Panc1 (cell line): Measurements from ENCODE around the gene PIBF1. TPM values are rescaled to one million over a fixed set of nuclear protein-coding genes. Genes with fewer than 3 reads are reported as not detected.

ENCODE experiments used
- ATAC-seq: fragments of 200-7000 bp; cut with Tn5 transposase; 2 replicates; pipeline ENCODE4 v1.9.1; 2020; ENCODE audit warnings: mild to moderate bottlenecking, moderate library complexity
- BruUV-seq: library from RNA; stranded (reverse); fragments of 400-500 nt; replicated peaks from 2 replicates; lab custom pipeline; 2021; lab: Mats Ljungman, UMichigan
- CTCF ChIA-PET: fragments of 300-600 bp; sonication (Branson Sonifier 250); formaldehyde crosslinking; loops from one replicate; lab custom pipeline; 2022; ENCODE audit warnings: antibody characterized with exemption; lab: Charles Lee
- POLR2A ChIA-PET: fragments of 300-600 bp; sonication (Branson Sonifier 250); formaldehyde crosslinking; loops from one replicate; lab custom pipeline; 2022; ENCODE audit warnings: antibody characterized with exemption; lab: Charles Lee
- DNase-seq: peaks from one replicate; pipeline ENCODE4 v3.0.0-alpha.2; 2010; ENCODE audit warnings: low read depth, low spot score
- H3K27ac ChIP-seq: 2 replicates; pipeline ENCODE4 v1.5.1; 2011; ENCODE audit warnings: mild to moderate bottlenecking, low read length, inconsistent platforms
- H3K27me3 ChIP-seq: fragments of 200-500 bp; sonication (Bioruptor generic); 2 replicates; pipeline ENCODE4 v1.6.0; 2014; ENCODE audit warnings: low read length, inconsistent platforms; ENCODE audit not compliant: control insufficient read depth, insufficient read depth
- H3K36me3 ChIP-seq: fragments of 200-500 bp; sonication (Bioruptor generic); 2 replicates; pipeline ENCODE4 v1.5.1; 2014; ENCODE audit warnings: inconsistent platforms, mild to moderate bottlenecking, low read length, moderate library complexity; ENCODE audit not compliant: control insufficient read depth, insufficient read depth
- H3K4me1 ChIP-seq: 2 replicates; pipeline ENCODE4 v1.5.1; 2011; ENCODE audit warnings: inconsistent platforms, mild to moderate bottlenecking, low read length, moderate library complexity; ENCODE audit not compliant: control insufficient read depth, insufficient read depth
- H3K4me3 ChIP-seq, 2 experiments: 2 replicates each; pipeline ENCODE4 v1.5.1; 2011 to 2012; ENCODE audit warnings: low read depth in 2 of 2, low read length in 2 of 2, mild to moderate bottlenecking in 2 of 2, inconsistent platforms in 1 of 2, moderate library complexity in 1 of 2
- H3K9me3 ChIP-seq: fragments of 200-500 bp; sonication (Bioruptor generic); 2 replicates; pipeline ENCODE4 v1.5.1; 2014; ENCODE audit warnings: low read depth, mild to moderate bottlenecking, inconsistent platforms, low read length, moderate library complexity; ENCODE audit not compliant: control insufficient read depth, insufficient read depth
- POLR2AphosphoS5 ChIP-seq: IDR thresholded peaks from 2 replicates; pipeline ENCODE4 v1.6.1; 2012; ENCODE audit warnings: mild to moderate bottlenecking, low read depth, low read length, moderate library complexity
- REST ChIP-seq, 2 experiments: IDR thresholded peaks; 2 replicates each; pipeline ENCODE4 v1.6.1; 2011 to 2012; ENCODE audit warnings: low read depth in 2 of 2, control low read depth in 1 of 2, low read length in 1 of 2, mild to moderate bottlenecking in 1 of 2, moderate library complexity in 1 of 2; ENCODE audit not compliant: insufficient read depth in 1 of 2
- SIN3A ChIP-seq: IDR thresholded peaks from 2 replicates; pipeline ENCODE4 v1.6.1; 2012; ENCODE audit warnings: low read depth, mild to moderate bottlenecking, low read length, moderate library complexity, borderline replicate concordance; ENCODE audit not compliant: insufficient read depth
- TCF7L2 ChIP-seq: IDR thresholded peaks from 2 replicates; pipeline ENCODE4 v1.6.1; 2011; ENCODE audit warnings: mild to moderate bottlenecking, low read depth, low read length, inconsistent platforms
- in situ Hi-C: cut with HindIII; loops from 2 replicates; pipeline ENCODE4 v1.10.0; 2016; ENCODE audit warnings: low sequenced_read_pairs, low pct_unique_long_range_greater_than_20kb
- intact Hi-C: fragments of 100-400 bp; cut with micrococcal nuclease; formaldehyde crosslinking; loops from one replicate; pipeline ENCODE4 v1.10.0; 2022; ENCODE audit not compliant: unreplicated experiment
- total RNA-seq: library from RNA; stranded (reverse); gene quantifications from one replicate; pipeline ENCODE4 v1.2.1, GENCODE V29; 2021; ENCODE audit not compliant: unreplicated experiment
- TF ChIP-seq, protein P1 (sequence below): fragments of 450-650 bp; IDR thresholded peaks from 2 replicates; pipeline ENCODE4 v1.5.1; 2017; ENCODE audit warnings: mild to moderate bottlenecking

PIBF1 gene
- total RNA-seq, 1 experiment from 2014 or later = 11.7 TPM

GRCh38 chr13:73058064-73058313 is 276.1 kb downstream of the PIBF1 start:
- H3K27ac ChIP-seq = no peak overlapping the region
- ChIA-PET CTCF (no interaction called here), POLR2A (no interaction called here)
- ATAC-seq (no peak), DNase-seq (no peak)
- peaks cover 2% of the 10 kb centered on the region; the same call in 1 of the 2 replicates for H3K36me3 ChIP-seq
- intact Hi-C loops (no loop called here), in situ Hi-C loops (no loop called here)
- H3K4me3 ChIP-seq = peak overlapping the region; percentile 56 to 73; a peak in 3 of 4 replicates
- H3K9me3 ChIP-seq = no peaks in the 10 kb centered on the region
- TF ChIP-seq POLR2AphosphoS5 = no peak
- TF ChIP-seq, protein P1, sequence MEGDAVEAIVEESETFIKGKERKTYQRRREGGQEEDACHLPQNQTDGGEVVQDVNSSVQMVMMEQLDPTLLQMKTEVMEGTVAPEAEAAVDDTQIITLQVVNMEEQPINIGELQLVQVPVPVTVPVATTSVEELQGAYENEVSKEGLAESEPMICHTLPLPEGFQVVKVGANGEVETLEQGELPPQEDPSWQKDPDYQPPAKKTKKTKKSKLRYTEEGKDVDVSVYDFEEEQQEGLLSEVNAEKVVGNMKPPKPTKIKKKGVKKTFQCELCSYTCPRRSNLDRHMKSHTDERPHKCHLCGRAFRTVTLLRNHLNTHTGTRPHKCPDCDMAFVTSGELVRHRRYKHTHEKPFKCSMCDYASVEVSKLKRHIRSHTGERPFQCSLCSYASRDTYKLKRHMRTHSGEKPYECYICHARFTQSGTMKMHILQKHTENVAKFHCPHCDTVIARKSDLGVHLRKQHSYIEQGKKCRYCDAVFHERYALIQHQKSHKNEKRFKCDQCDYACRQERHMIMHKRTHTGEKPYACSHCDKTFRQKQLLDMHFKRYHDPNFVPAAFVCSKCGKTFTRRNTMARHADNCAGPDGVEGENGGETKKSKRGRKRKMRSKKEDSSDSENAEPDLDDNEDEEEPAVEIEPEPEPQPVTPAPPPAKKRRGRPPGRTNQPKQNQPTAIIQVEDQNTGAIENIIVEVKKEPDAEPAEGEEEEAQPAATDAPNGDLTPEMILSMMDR = no peak
- peaks cover 2% of the 10 kb centered on the region; the same call in 1 of the 2 replicates for H3K27me3 ChIP-seq
- H3K4me1 ChIP-seq = peaks cover 6% of the 10 kb centered on the region
- no TSS peak for BruUV-seq

DNA sequence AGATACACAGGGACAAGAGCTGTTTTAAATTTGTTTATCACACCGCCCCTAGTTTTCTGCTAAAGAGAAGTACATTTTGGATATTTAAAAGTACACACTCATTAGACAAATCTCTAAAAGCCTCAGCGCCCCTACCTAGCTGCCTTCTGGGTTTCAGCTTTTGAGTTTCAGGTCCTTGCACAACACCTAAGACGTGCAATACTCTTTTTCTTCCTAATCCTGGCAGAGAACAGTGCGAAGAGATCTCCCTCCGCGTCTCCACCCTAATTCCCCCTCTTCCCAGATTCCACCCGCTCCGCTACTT is 276.5 kb downstream of the PIBF1 start:
- H3K27ac ChIP-seq = no peak overlapping the region
- peaks cover 6% of the 10 kb centered on the region for H3K4me1 ChIP-seq
- ChIA-PET POLR2A (no interaction called here), CTCF (no interaction called here)
- peaks cover 2% of the 10 kb centered on the region; the same call in 1 of the 2 replicates for H3K36me3 ChIP-seq
- intact Hi-C loops = no loop called here
- DNase-seq (no peak), ATAC-seq (no peak)
- peaks cover 2% of the 10 kb centered on the region; the same call in 1 of the 2 replicates for H3K27me3 ChIP-seq
- in situ Hi-C loops = no loop called here
- TF ChIP-seq, protein P1 = no peak
- TF ChIP-seq POLR2AphosphoS5 (no peak), TCF7L2 (no peak), SIN3A (no peak), REST (IDR thresholded peaks at IDR 0.05; ENCODE audit: insufficient read depth in 1 of 2, low read depth in 2 of 2, low read length in 1 of 2) (no peak)
- no TSS peak for BruUV-seq
- H3K9me3 ChIP-seq = no peaks in the 10 kb centered on the region
- H3K4me3 ChIP-seq = peak overlapping the region; percentile 56 to 73
